NCI-H2171 (cell line): ENCODE data around the gene UTP4.
"Not testable (repeated sequence)": the region's sequence is repeated elsewhere in the genome, so short reads cannot be mapped to it uniquely, and the experiment has no call there.

Experiments
- DNase-seq: peaks from one replicate; lab custom pipeline; 2025; lab: John Stamatoyannopoulos, UW

Gene UTP4

GRCh38 chr16:69110406-69110805 is 22.0 kb upstream of the UTP4 start:
- DNase-seq: no peak

GRCh38 chr16:69111216-69111875 is 21.1 kb upstream of the UTP4 start:
- no peak for DNase-seq

- DNase-seq: no peak
Observed at GRCh38 chr16:69111876-69112230, 20.6 kb upstream of the UTP4 start.

- DNase-seq: no peak
Observed at GRCh38 chr16:69112285-69113129, 19.9 kb upstream of the UTP4 start.

GRCh38 chr16:69113216-69113615 is 19.2 kb upstream of the UTP4 start:
- no peak for DNase-seq

- no peak for DNase-seq
Observed at GRCh38 chr16:69114346-69114975, 18.0 kb upstream of the UTP4 start.

- no peak for DNase-seq
Observed at GRCh38 chr16:69114976-69115355, 17.5 kb upstream of the UTP4 start.

GRCh38 chr16:69115361-69115760 is 17.1 kb upstream of the UTP4 start:
- no peak for DNase-seq

GRCh38 chr16:69115837-69116236 is 16.6 kb upstream of the UTP4 start:
- no peak for DNase-seq

GRCh38 chr16:69116256-69116875 is 16.1 kb upstream of the UTP4 start:
- no peak for DNase-seq

GRCh38 chr16:69116906-69117305 is 15.5 kb upstream of the UTP4 start:
- no peak for DNase-seq

- no peak for DNase-seq
Observed at GRCh38 chr16:69118468-69118867, 14.0 kb upstream of the UTP4 start.

- DNase-seq: no peak
Observed at GRCh38 chr16:69118994-69119393, 13.5 kb upstream of the UTP4 start.

- no peak for DNase-seq
Observed at GRCh38 chr16:69119536-69119935, 12.9 kb upstream of the UTP4 start.

GRCh38 chr16:69120096-69120664 is 12.3 kb upstream of the UTP4 start:
- no peak for DNase-seq

GRCh38 chr16:69123910-69124309 is 8.5 kb upstream of the UTP4 start:
- DNase-seq: peak; percentile 79

GRCh38 chr16:69124406-69124805 is 8.0 kb upstream of the UTP4 start:
- DNase-seq: not testable (repeated sequence)

GRCh38 chr16:69124961-69125360 is 7.5 kb upstream of the UTP4 start:
- not testable (repeated sequence) for DNase-seq

- no peak for DNase-seq
Observed at GRCh38 chr16:69126221-69126620, 6.2 kb upstream of the UTP4 start.

- not testable (repeated sequence) for DNase-seq
Observed at GRCh38 chr16:69126801-69127200, 5.6 kb upstream of the UTP4 start.

GRCh38 chr16:69127966-69128510 is 4.4 kb upstream of the UTP4 start:
- no peak for DNase-seq

- no peak for DNase-seq
Observed at GRCh38 chr16:69130461-69130860, 2.0 kb upstream of the UTP4 start.
